Measurements from ENCODE around the gene ADCY1. TPM values are rescaled to one million over a fixed set of nuclear protein-coding genes. Genes with fewer than 3 reads are reported as not detected.

The ADCY1 gene
- polyA plus RNA-seq, 1 donor = 1.4 TPM

GRCh38 chr7:45601816-45602540 lies 27.8 kb downstream of the ADCY1 start:
- Histone ChIP-seq H3K27me3 (ENCODE audit: control insufficient read depth, insufficient read depth, low read length) (no peaks in the 10 kb centered on the region), H3K9me3 (ENCODE audit: control insufficient read depth, low read depth, low read length) (no peaks in the 10 kb centered on the region), H3K4me1 (ENCODE audit: control insufficient read depth, insufficient read depth, low read length) (no peaks in the 10 kb centered on the region), H3K4me3 (ENCODE audit: low read length) (no peak overlapping the region), H3K36me3 (ENCODE audit: control insufficient read depth, insufficient read depth, low read length) (no peaks in the 10 kb centered on the region), H3K27ac (ENCODE audit: low read length) (no peak overlapping the region)
- no peak for DNase-seq
- no CpG with 5 or more reads among the region's 6 CpGs for WGBS (ENCODE audit: insufficient coverage, low lambda C conversion rate)

GRCh38 chr7:45606050-45606449 lies 31.9 kb downstream of the ADCY1 start:
- H3K27ac ChIP-seq (ENCODE audit: low read length) = no peak overlapping the region
- H3K4me3 ChIP-seq (ENCODE audit: low read length) = no peak overlapping the region
- H3K36me3 ChIP-seq (ENCODE audit: control insufficient read depth, insufficient read depth, low read length) = no peaks in the 10 kb centered on the region
- H3K4me1 ChIP-seq (ENCODE audit: control insufficient read depth, insufficient read depth, low read length) = no peaks in the 10 kb centered on the region
- DNase-seq = no peak
- WGBS (ENCODE audit: insufficient coverage, low lambda C conversion rate) = no CpG with 5 or more reads among the region's 1 CpG
- no peaks in the 10 kb centered on the region for H3K27me3 ChIP-seq (ENCODE audit: control insufficient read depth, insufficient read depth, low read length)
- H3K9me3 ChIP-seq (ENCODE audit: control insufficient read depth, low read depth, low read length) = peaks cover 20% of the 10 kb centered on the region

- WGBS (ENCODE audit: insufficient coverage, low lambda C conversion rate) = 100% methylated on average over 1 of the region's 7 CpGs
Measured at GRCh38 chr7:45606931-45607330, 32.8 kb downstream of the ADCY1 start.

GRCh38 chr7:45609180-45609579 lies 35.0 kb downstream of the ADCY1 start:
- H3K27ac ChIP-seq (ENCODE audit: low read length) = no peak overlapping the region
- no peak for DNase-seq
- H3K36me3 ChIP-seq (ENCODE audit: control insufficient read depth, insufficient read depth, low read length) = no peaks in the 10 kb centered on the region
- H3K9me3 ChIP-seq (ENCODE audit: control insufficient read depth, low read depth, low read length) = peaks cover 20% of the 10 kb centered on the region
- no peaks in the 10 kb centered on the region for H3K4me1 ChIP-seq (ENCODE audit: control insufficient read depth, insufficient read depth, low read length)
- no peak overlapping the region for H3K4me3 ChIP-seq (ENCODE audit: low read length)
- no peaks in the 10 kb centered on the region for H3K27me3 ChIP-seq (ENCODE audit: control insufficient read depth, insufficient read depth, low read length)
- WGBS (ENCODE audit: insufficient coverage, low lambda C conversion rate) = no CpG with 5 or more reads among the region's 16 CpGs

More at GRCh38 chr7:45606931-45607330, 32.8 kb downstream of the ADCY1 start:
- H3K9me3 ChIP-seq (ENCODE audit: control insufficient read depth, low read depth, low read length) = peaks cover 20% of the 10 kb centered on the region
- no peak overlapping the region for H3K27ac ChIP-seq (ENCODE audit: low read length)
- H3K4me3 ChIP-seq (ENCODE audit: low read length) = no peak overlapping the region
- H3K36me3 ChIP-seq (ENCODE audit: control insufficient read depth, insufficient read depth, low read length) = no peaks in the 10 kb centered on the region
- no peaks in the 10 kb centered on the region for H3K4me1 ChIP-seq (ENCODE audit: control insufficient read depth, insufficient read depth, low read length)
- DNase-seq = no peak
- no peaks in the 10 kb centered on the region for H3K27me3 ChIP-seq (ENCODE audit: control insufficient read depth, insufficient read depth, low read length)

- H3K27me3 ChIP-seq (ENCODE audit: control insufficient read depth, insufficient read depth, low read length) = no peaks in the 10 kb centered on the region
- H3K4me1 ChIP-seq (ENCODE audit: control insufficient read depth, insufficient read depth, low read length) = no peaks in the 10 kb centered on the region
- no CpG with 5 or more reads among the region's 10 CpGs for WGBS (ENCODE audit: insufficient coverage, low lambda C conversion rate)
- no peaks in the 10 kb centered on the region for H3K36me3 ChIP-seq (ENCODE audit: control insufficient read depth, insufficient read depth, low read length)
- H3K27ac ChIP-seq (ENCODE audit: low read length) = no peak overlapping the region
- peaks cover 20% of the 10 kb centered on the region for H3K9me3 ChIP-seq (ENCODE audit: control insufficient read depth, low read depth, low read length)
- no peak for DNase-seq
- no peak overlapping the region for H3K4me3 ChIP-seq (ENCODE audit: low read length)
Measured at GRCh38 chr7:45610019-45610418, 35.9 kb downstream of the ADCY1 start.

GRCh38 chr7:45610660-45611299 lies 36.6 kb downstream of the ADCY1 start:
- WGBS (ENCODE audit: insufficient coverage, low lambda C conversion rate) = 10% methylated on average over 1 of the region's 3 CpGs
- Histone ChIP-seq H3K9me3 (ENCODE audit: control insufficient read depth, low read depth, low read length) (peaks cover 20% of the 10 kb centered on the region), H3K36me3 (ENCODE audit: control insufficient read depth, insufficient read depth, low read length) (no peaks in the 10 kb centered on the region), H3K4me1 (ENCODE audit: control insufficient read depth, insufficient read depth, low read length) (no peaks in the 10 kb centered on the region), H3K4me3 (ENCODE audit: low read length) (no peak overlapping the region), H3K27ac (ENCODE audit: low read length) (no peak overlapping the region), H3K27me3 (ENCODE audit: control insufficient read depth, insufficient read depth, low read length) (no peaks in the 10 kb centered on the region)
- no peak for DNase-seq

- Histone ChIP-seq H3K36me3 (ENCODE audit: control insufficient read depth, insufficient read depth, low read length) (no peaks in the 10 kb centered on the region), H3K27me3 (ENCODE audit: control insufficient read depth, insufficient read depth, low read length) (no peaks in the 10 kb centered on the region), H3K27ac (ENCODE audit: low read length) (no peak overlapping the region), H3K9me3 (ENCODE audit: control insufficient read depth, low read depth, low read length) (peaks cover 4% of the 10 kb centered on the region), H3K4me3 (ENCODE audit: low read length) (no peak overlapping the region), H3K4me1 (ENCODE audit: control insufficient read depth, insufficient read depth, low read length) (no peaks in the 10 kb centered on the region)
- no CpG with 5 or more reads among the region's 3 CpGs for WGBS (ENCODE audit: insufficient coverage, low lambda C conversion rate)
- DNase-seq = no peak
Measured at GRCh38 chr7:45617166-45617565, 43.0 kb downstream of the ADCY1 start.

GRCh38 chr7:45622058-45622457 lies 47.9 kb downstream of the ADCY1 start:
- Histone ChIP-seq H3K9me3 (ENCODE audit: control insufficient read depth, low read depth, low read length) (peaks cover 4% of the 10 kb centered on the region), H3K36me3 (ENCODE audit: control insufficient read depth, insufficient read depth, low read length) (no peaks in the 10 kb centered on the region), H3K4me3 (ENCODE audit: low read length) (no peak overlapping the region), H3K27ac (ENCODE audit: low read length) (no peak overlapping the region), H3K27me3 (ENCODE audit: control insufficient read depth, insufficient read depth, low read length) (no peaks in the 10 kb centered on the region), H3K4me1 (ENCODE audit: control insufficient read depth, insufficient read depth, low read length) (no peaks in the 10 kb centered on the region)
- no CpG with 5 or more reads among the region's 9 CpGs for WGBS (ENCODE audit: insufficient coverage, low lambda C conversion rate)
- no peak for DNase-seq

- H3K27me3 ChIP-seq (ENCODE audit: control insufficient read depth, insufficient read depth, low read length) = no peaks in the 10 kb centered on the region
- WGBS (ENCODE audit: insufficient coverage, low lambda C conversion rate) = no CpG with 5 or more reads among the region's 7 CpGs
- DNase-seq = no peak
Measured at GRCh38 chr7:45623157-45623556, 49.0 kb downstream of the ADCY1 start.

GRCh38 chr7:45623740-45624391 lies 49.7 kb downstream of the ADCY1 start:
- Histone ChIP-seq H3K27ac (ENCODE audit: low read length) (no peak overlapping the region), H3K4me3 (ENCODE audit: low read length) (no peak overlapping the region), H3K36me3 (ENCODE audit: control insufficient read depth, insufficient read depth, low read length) (no peaks in the 10 kb centered on the region), H3K9me3 (ENCODE audit: control insufficient read depth, low read depth, low read length) (peaks cover 4% of the 10 kb centered on the region), H3K4me1 (ENCODE audit: control insufficient read depth, insufficient read depth, low read length) (no peaks in the 10 kb centered on the region), H3K27me3 (ENCODE audit: control insufficient read depth, insufficient read depth, low read length) (no peaks in the 10 kb centered on the region)
- WGBS (ENCODE audit: insufficient coverage, low lambda C conversion rate) = no CpG with 5 or more reads among the region's 9 CpGs
- no peak for DNase-seq

More at GRCh38 chr7:45623157-45623556, 49.0 kb downstream of the ADCY1 start:
- H3K4me1 ChIP-seq (ENCODE audit: control insufficient read depth, insufficient read depth, low read length) = no peaks in the 10 kb centered on the region
- no peaks in the 10 kb centered on the region for H3K36me3 ChIP-seq (ENCODE audit: control insufficient read depth, insufficient read depth, low read length)
- H3K4me3 ChIP-seq (ENCODE audit: low read length) = no peak overlapping the region
- no peak overlapping the region for H3K27ac ChIP-seq (ENCODE audit: low read length)
- H3K9me3 ChIP-seq (ENCODE audit: control insufficient read depth, low read depth, low read length) = peaks cover 4% of the 10 kb centered on the region
